Fibroblast of the aortic adventitia (primary cell): ENCODE results near the gene PRDM5. TPM values are rescaled to one million over a fixed set of nuclear protein-coding genes. Genes with fewer than 3 reads are reported as not detected.

Source experiments
- DNase-seq: peaks from one replicate; pipeline ENCODE4 v3.0.0-alpha.2; 2010; ENCODE audit warnings: low read depth
- H3K4me3 ChIP-seq: 2 replicates; pipeline ENCODE4 v1.5.1; 2011; ENCODE audit warnings: low read depth, mild to moderate bottlenecking, control low read depth, low read length, moderate library complexity
- CTCF ChIP-seq: IDR thresholded peaks from 2 replicates; pipeline ENCODE4 v1.5.1; 2011; ENCODE audit warnings: mild to moderate bottlenecking, low read length, control low read depth, inconsistent platforms; ENCODE audit not compliant: insufficient read depth
- total RNA-seq: library from RNA; depleted of rRNA; stranded (reverse); fragments of >200 nt; gene quantifications from 2 replicates; pipeline ENCODE4 v1.2.3, GENCODE V29; 2012; ENCODE audit warnings: low replicate concordance

PRDM5 gene
- total RNA-seq, 1 donor, result 25.8 TPM

- H3K4me3 ChIP-seq, result no peak overlapping the region
- TF ChIP-seq CTCF, result no peak
- no peak for DNase-seq
Observed at GRCh38 chr4:120926358-120927025, 4.0 kb upstream of the PRDM5 start.

- no peak overlapping the region for H3K4me3 ChIP-seq
- no peak for DNase-seq
- no peak for TF ChIP-seq CTCF
Observed at GRCh38 chr4:120924931-120925330, 2.4 kb upstream of the PRDM5 start.

- no peak for TF ChIP-seq CTCF
- H3K4me3 ChIP-seq, result peak overlapping the region; percentile 71
- DNase-seq, result no peak
Observed at GRCh38 chr4:120923207-120923522, 639 bp upstream of the PRDM5 start.

GRCh38 chr4:120921456-120922380 lies 808 bp downstream of the PRDM5 start:
- H3K4me3 ChIP-seq, result peak overlapping the region; percentile 71
- peak; percentile 75 for DNase-seq
- no peak for TF ChIP-seq CTCF

- DNase-seq, result peak; percentile 30
- H3K4me3 ChIP-seq, result no peak overlapping the region
- TF ChIP-seq CTCF, result no peak
Observed at GRCh38 chr4:120920666-120921065, 1.9 kb downstream of the PRDM5 start.

- DNase-seq, result no peak
- TF ChIP-seq CTCF, result no peak
- H3K4me3 ChIP-seq, result no peak overlapping the region
Observed at GRCh38 chr4:120919358-120919757, 3.2 kb downstream of the PRDM5 start.
